HFF-Myc (cell line): Measurements from ENCODE around the gene MBNL1.

ENCODE experiments used
- DNase-seq: peaks from one replicate; pipeline ENCODE4 v3.0.0-alpha.2; 2011; ENCODE audit warnings: low read depth; ENCODE audit errors: extremely low read depth
- H3K4me3 ChIP-seq: replicated peaks from 2 replicates; pipeline ENCODE4 v1.5.1; 2011; ENCODE audit warnings: low read depth, mild to moderate bottlenecking, control low read depth, low read length
- CTCF ChIP-seq: IDR thresholded peaks from 2 replicates; pipeline ENCODE4 v1.5.1; 2012; ENCODE audit warnings: mild to moderate bottlenecking, low read depth, low read length, control low read depth; ENCODE audit errors: missing control alignments

MBNL1 gene

GRCh38 chr3:152382312-152383135 is 113.8 kb downstream of the MBNL1 start:
- no peak for TF ChIP-seq CTCF
- no peak overlapping the region for H3K4me3 ChIP-seq
- no peak for DNase-seq

DNA sequence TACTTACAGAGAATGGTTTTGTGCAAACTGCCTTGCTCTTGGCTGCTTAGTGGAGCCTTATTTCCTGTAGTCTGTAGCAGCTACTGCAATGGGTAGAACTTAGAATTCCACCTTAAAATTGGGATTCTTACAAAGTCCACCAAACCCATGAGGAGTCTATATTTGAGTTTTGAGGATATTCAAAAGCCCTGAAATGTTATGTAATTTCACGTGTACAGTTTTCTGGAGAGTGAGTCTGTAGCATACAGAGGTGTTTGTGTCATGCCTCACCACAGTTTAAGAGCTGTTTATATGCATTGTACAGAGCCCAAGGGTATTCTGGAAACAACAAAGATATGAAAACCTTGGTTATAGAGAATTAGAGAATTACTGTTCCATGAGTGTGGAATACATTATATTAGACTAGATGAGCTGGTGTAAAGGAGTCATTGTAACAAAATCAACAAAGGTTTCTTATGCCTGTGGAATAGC is 114.4 kb downstream of the MBNL1 start:
- no peak overlapping the region for H3K4me3 ChIP-seq
- no peak for DNase-seq
- no peak for TF ChIP-seq CTCF

DNA sequence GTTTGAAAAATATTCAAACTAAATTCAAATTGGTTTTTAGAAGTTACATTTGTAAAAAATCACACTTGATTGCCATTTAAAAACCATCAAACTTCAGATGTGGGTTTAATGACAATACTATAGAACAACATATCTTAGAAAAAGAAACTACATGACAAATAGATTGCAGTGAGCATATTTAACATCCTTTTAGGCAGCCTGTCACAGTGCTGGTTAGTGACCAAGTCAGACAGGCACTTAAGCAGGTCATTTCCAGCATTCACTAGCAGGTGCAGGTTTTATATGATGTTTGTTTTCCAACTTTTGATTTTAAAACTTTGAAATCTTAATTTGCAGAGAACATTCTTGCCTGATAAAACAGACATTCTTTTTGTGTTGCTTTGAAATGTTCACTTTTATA is 115.7 kb downstream of the MBNL1 start:
- H3K4me3 ChIP-seq = no peak overlapping the region
- TF ChIP-seq CTCF = no peak
- no peak for DNase-seq

GRCh38 chr3:152385761-152386160 is 117.0 kb downstream of the MBNL1 start:
- TF ChIP-seq CTCF = no peak
- H3K4me3 ChIP-seq = no peak overlapping the region
- peak; percentile 31 for DNase-seq

GRCh38 chr3:152386208-152386607 is 117.5 kb downstream of the MBNL1 start:
- no peak for DNase-seq
- H3K4me3 ChIP-seq = no peak overlapping the region
- TF ChIP-seq CTCF = no peak

GRCh38 chr3:152388631-152389030 is 119.9 kb downstream of the MBNL1 start:
- no peak for TF ChIP-seq CTCF
- H3K4me3 ChIP-seq = no peak overlapping the region
- no peak for DNase-seq

- no peak for TF ChIP-seq CTCF
- no peak for DNase-seq
- H3K4me3 ChIP-seq = no peak overlapping the region
Observed at GRCh38 chr3:152389316-152389934, 120.7 kb downstream of the MBNL1 start.
